Ishikawa (cell line): ENCODE results near the gene EVA1B.

ENCODE experiments used
- CREB1 ChIP-seq: IDR thresholded peaks from 2 replicates; pipeline ENCODE4 v1.6.1; 2012; ENCODE audit warnings: low read depth
- EGR1 ChIP-seq: IDR thresholded peaks from 2 replicates; pipeline ENCODE4 v1.6.1; 2012
- EP300 ChIP-seq: IDR thresholded peaks from 2 replicates; pipeline ENCODE4 v1.6.1; 2012; ENCODE audit warnings: borderline replicate concordance
- FOXM1 ChIP-seq: IDR thresholded peaks from 2 replicates; pipeline ENCODE4 v1.6.1; 2012; ENCODE audit warnings: low read depth, borderline replicate concordance
- MAX ChIP-seq: IDR thresholded peaks from 2 replicates; pipeline ENCODE4 v1.6.1; 2012
- NFIC ChIP-seq: IDR thresholded peaks from 2 replicates; pipeline ENCODE4 v1.6.1; 2012
- REST ChIP-seq: IDR thresholded peaks from 2 replicates; pipeline ENCODE4 v1.6.1; 2012; ENCODE audit warnings: low read depth, mild to moderate bottlenecking
- TAF1 ChIP-seq: IDR thresholded peaks from 2 replicates; pipeline ENCODE4 v1.6.1; 2012; ENCODE audit warnings: low read depth, mild to moderate bottlenecking
- TEAD4 ChIP-seq: IDR thresholded peaks from 2 replicates; pipeline ENCODE4 v1.6.1; 2012
- YY1 ChIP-seq: IDR thresholded peaks from 2 replicates; pipeline ENCODE4 v1.6.1; 2012; ENCODE audit warnings: low read depth
- ZBTB7A ChIP-seq: IDR thresholded peaks from 2 replicates; pipeline ENCODE4 v1.6.1; 2012; ENCODE audit warnings: low read depth

GRCh38 chr1:36346741-36347370, 23.4 kb upstream of the EVA1B start:
- TF ChIP-seq ZBTB7A, result no peak
- no peak for TF ChIP-seq EP300
- TF ChIP-seq YY1, result no peak
- no peak for TF ChIP-seq MAX
- TF ChIP-seq NFIC, result no peak
- no peak for TF ChIP-seq EGR1
- TF ChIP-seq REST, result no peak
- no peak for TF ChIP-seq TEAD4
- no peak for TF ChIP-seq CREB1
- no peak for TF ChIP-seq TAF1
- TF ChIP-seq FOXM1, result no peak
